Middle frontal gyrus (tissue), 1 donor: ENCODE data around the gene IPP.
"Not testable (repeated sequence)": the region's sequence is repeated elsewhere in the genome, so short reads cannot be mapped to it uniquely, and the experiment has no call there.

ENCODE experiments used
- DNase-seq: peaks from one replicate; pipeline ENCODE4 v3.0.0-alpha.2; 2015; ENCODE audit warnings: low spot score; ENCODE audit errors: extremely low spot score

The IPP gene

GRCh38 chr1:45750298-45751038 lies at the start of gene IPP:
TSS of gene IPP (minus strand) at chr1:45750653. CDS start at chr1:45746411, 4,242 bp downstream.
- DNase-seq = peak; percentile 92

GRCh38 chr1:45796946-45797345 lies 46.5 kb upstream of the IPP start:
- DNase-seq = no peak

GRCh38 chr1:45796381-45796780 lies 45.9 kb upstream of the IPP start:
- no peak for DNase-seq

GRCh38 chr1:45793942-45794604 lies 43.6 kb upstream of the IPP start:
- no peak for DNase-seq

GRCh38 chr1:45792744-45793143 lies 42.3 kb upstream of the IPP start:
- DNase-seq = no peak

- DNase-seq = no peak
These were observed 39.1 kb upstream of the IPP start for GRCh38 chr1:45789601-45790000.

- DNase-seq = no peak
These were observed 37.5 kb upstream of the IPP start for GRCh38 chr1:45787905-45788304.

GRCh38 chr1:45785583-45785982 lies 35.1 kb upstream of the IPP start:
- no peak for DNase-seq

- DNase-seq = no peak
These were observed 25.3 kb upstream of the IPP start for GRCh38 chr1:45775794-45776193.

- no peak for DNase-seq
These were observed 22.5 kb upstream of the IPP start for GRCh38 chr1:45772971-45773370.

GRCh38 chr1:45769261-45769932 lies 18.9 kb upstream of the IPP start:
- no peak for DNase-seq

- DNase-seq = no peak
These were observed 16.6 kb upstream of the IPP start for GRCh38 chr1:45767035-45767434.

- DNase-seq = no peak
These were observed 15.7 kb upstream of the IPP start for GRCh38 chr1:45765999-45766792.

GRCh38 chr1:45762291-45762690 lies 11.8 kb upstream of the IPP start:
- no peak for DNase-seq

- no peak for DNase-seq
These were observed 5.2 kb upstream of the IPP start for GRCh38 chr1:45755697-45756096.

- no peak for DNase-seq
These were observed 3.0 kb upstream of the IPP start for GRCh38 chr1:45753248-45754037.

GRCh38 chr1:45752441-45753052 lies 2.1 kb upstream of the IPP start:
- no peak for DNase-seq

- no peak for DNase-seq
These were observed 1.6 kb upstream of the IPP start for GRCh38 chr1:45752014-45752413.

GRCh38 chr1:45751039-45751838 lies 786 bp upstream of the IPP start:
- not testable (repeated sequence) for DNase-seq

GRCh38 chr1:45746922-45747321 lies 3.5 kb downstream of the IPP start:
- no peak for DNase-seq
